Right renal cortex interstitium (tissue), 3 donors: ENCODE data around the gene KRTAP19-7. TPM values are rescaled to one million over a fixed set of nuclear protein-coding genes. Genes with fewer than 3 reads are reported as not detected.

Experiments
- DNase-seq, 3 donors: peaks; one replicate each; pipeline ENCODE4 v3.0.0-alpha.2; 2013; ENCODE audit warnings: low read depth in 3 of 3, low spot score in 2 of 3
- polyA plus RNA-seq, 3 donors: library from polyadenylated mRNA; unstranded; fragments of 120-200 nt; gene quantifications; one replicate each; pipeline ENCODE4 v1.2.1, GENCODE V29; 2013; ENCODE audit not compliant: insufficient read length in 3 of 3

Gene KRTAP19-7, protein sequence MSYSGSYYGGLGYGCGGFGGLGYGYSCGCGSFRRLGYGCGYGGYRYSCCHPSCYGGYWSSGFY
- polyA plus RNA-seq, result not detected

DNA sequence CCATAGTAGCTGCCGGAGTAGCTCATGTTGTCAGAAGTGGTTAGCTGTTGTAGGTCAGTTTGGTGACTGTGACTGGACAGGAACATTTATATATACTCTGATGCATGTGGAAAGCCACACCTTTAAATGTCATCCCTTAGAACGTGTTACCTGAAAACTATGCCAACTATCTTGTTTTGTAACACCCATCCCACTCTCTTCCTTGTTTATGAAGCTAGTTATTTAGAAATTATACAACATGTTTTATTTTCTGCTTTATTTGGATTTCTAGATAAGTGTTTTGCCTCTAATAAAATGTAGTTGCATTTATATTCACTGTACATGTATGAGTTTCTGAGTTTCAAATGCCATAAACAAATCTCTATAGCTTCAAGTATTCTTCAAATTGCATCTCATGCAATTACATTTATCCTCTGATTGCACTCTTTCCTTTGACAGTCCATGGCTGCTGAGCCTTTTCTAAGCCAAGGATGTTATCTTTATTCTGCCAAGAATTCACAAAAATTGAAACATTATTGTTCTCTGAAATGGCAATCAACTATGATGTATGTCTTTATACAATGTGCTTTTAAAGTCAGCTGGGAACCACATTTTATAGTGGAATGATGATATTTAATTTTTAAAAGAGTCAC, at the start of gene KRTAP19-7:
Gene KRTAP19-7 (minus strand): TSS at position 51 of the 632 bp plus-strand sequence. CDS start 25 bp downstream, at position 26.
- no peak for DNase-seq

DNA sequence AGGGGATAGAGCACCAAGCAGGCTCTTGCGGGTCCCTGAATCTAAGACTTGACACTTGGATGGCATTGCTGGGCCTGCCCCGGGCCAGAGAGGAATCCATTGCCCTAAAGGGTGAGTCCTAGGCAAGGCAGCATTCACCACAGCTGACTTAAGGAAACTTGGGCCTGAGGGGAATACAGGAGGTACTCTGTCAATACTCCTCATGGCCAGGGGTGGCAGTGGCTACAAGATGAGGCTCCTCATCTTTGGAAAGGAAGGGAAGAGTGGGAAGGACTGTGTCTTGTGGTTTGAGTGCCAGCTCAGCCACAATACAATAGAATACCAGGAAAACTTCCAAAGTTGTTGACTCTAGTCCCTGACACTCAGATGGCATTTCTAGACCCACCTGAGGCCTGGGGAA, 44.9 kb upstream of the KRTAP19-7 start:
- DNase-seq, result no peak

DNA sequence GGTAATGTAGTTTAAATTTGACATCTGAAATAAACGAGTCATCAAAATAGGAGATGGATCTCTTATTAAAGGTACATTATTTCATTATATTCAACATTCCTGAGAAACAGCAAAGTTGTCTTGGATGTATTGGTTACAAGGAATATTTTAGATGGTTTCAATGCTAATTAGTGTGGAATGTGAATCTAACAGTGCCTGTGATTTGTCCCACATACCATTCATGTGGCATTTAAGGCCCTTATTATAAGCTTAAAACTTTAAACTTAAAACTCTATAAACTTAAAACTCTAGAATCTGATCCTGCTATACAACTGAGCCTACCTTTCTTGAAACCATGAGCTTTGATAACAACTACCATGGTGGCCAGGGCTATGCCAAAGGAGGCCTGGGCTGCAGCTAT, 39.7 kb upstream of the KRTAP19-7 start, which contains the start of gene KRTAP22-1:
Gene KRTAP22-1 (plus strand): TSS at position 301 of the 400 bp plus-strand sequence.
- no peak for DNase-seq

DNA sequence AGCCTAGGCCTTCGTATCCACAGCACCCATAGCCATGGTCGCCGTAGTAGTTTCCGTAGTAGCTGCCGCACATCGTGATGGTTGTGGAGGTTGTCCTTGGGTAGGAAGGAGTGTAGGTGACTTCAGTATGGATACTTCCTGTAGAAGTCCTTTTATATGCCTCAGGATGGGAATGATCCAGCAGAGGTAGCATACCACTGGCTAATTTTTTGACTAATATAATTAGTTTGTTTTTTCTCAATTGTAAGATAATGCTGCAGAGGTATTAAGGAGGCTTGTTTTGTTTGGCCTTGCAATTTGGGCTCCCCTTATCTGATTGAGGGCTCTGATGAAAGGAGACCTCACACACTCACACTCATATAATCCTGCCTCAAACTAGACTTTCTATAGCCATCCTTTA, 37.7 kb upstream of the KRTAP19-7 start, which contains the start of gene KRTAP6-2:
Gene KRTAP6-2 (minus strand): TSS at position 101 of the 400 bp plus-strand sequence. CDS start 28 bp downstream, at position 73.
- DNase-seq, result no peak

DNA sequence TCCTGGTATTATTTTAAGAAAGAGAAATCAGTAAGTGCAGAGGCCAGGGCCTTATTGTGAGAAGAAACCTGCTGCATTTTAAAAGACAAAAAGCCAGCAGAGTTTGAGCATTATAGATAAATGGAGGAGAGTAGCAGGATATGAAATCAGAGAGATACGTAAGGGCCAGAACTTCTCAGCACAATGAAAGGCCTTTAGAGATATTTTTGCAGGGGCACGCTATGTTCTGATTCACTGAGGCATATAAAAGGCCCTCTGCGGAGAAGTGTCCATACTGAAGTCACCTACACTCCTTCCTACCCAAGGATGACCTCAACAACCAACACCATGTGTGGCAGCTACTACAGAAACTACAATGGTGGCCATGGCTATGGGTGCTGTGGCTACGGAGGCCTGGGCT, 31.0 kb upstream of the KRTAP19-7 start, which contains the start of gene KRTAP6-3:
Gene KRTAP6-3 (plus strand): TSS at position 301 of the 400 bp plus-strand sequence. CDS start 6 bp downstream, at position 307.
- no peak for DNase-seq

DNA sequence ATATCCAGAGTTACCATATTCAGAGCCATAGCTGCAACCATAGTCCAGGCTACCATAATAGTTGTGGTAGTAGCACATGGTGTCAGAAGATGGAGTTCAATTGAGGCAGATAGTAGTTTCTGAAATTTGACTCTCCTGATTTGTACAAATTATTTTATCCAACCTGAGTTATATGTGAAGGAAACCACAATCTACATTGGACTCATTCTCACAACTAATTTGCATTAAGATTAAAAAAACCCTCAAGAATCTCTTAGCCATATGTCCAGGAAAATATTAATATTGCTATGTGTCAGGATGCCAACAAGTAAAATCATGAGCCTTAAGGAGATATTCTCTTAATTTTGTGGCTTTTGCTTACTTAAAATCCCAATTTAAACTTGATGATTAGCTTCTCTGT, 29.2 kb upstream of the KRTAP19-7 start, which contains the start of gene KRTAP22-2:
Gene KRTAP22-2 (minus strand): TSS at position 101 of the 400 bp plus-strand sequence.
- DNase-seq, result no peak

DNA sequence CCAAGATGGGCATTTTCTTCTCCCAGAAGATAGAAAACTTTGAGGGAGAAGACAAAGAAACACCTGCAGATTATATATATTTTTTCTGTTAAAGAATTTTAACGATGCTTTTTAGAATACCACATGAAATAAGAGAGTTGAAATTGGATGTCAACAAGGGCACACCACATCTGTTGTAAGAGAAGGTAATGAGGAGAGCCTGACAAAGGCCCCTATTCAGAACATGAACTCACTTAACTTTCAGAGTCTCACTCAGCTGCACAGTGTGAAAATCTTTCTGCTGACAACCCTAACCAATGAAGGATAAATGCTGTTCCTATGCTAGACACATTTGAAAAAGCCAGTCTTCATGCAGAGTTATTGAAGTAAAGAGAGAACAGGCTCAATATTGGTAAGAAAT, 21.8 kb upstream of the KRTAP19-7 start:
- DNase-seq, result no peak

DNA sequence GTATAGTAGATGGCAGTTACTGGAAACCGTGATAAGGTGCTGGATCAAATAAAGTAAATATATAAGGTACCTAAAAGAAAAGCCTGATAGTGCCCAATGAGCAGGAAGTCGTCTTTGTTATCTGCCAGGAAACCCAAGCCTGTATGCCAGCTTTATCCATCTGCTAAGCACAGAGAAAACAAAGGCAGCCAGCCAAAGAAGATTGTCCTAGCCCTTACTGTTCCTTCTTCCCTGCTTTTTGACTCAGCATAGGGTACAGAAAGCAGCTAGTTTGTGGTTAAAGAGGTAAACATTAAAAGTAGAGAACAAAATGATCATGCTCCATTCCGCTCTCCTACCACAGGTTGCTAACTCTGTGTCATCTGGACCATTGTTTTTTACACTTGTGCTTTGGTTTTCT, 19.0 kb upstream of the KRTAP19-7 start:
- no peak for DNase-seq

DNA sequence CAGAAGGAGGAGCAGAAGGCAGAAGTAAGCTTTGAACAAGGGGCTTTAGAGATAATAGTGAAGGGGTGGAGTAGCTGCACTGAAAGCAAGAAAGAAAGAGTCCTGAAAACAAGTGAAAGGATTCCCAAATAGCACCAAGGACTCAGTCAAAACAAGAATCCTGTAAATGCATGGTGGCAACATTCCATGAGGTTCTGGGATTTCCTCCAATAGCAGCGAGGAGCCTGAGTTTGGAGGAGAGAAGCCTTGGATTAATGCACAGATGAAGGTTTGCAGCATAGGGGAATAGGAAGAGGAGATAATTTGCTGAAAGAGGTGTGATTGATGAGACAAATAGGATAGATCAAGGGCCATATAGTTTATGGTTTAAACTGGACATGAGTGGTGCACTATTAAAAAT, 18.2 kb upstream of the KRTAP19-7 start:
- no peak for DNase-seq

DNA sequence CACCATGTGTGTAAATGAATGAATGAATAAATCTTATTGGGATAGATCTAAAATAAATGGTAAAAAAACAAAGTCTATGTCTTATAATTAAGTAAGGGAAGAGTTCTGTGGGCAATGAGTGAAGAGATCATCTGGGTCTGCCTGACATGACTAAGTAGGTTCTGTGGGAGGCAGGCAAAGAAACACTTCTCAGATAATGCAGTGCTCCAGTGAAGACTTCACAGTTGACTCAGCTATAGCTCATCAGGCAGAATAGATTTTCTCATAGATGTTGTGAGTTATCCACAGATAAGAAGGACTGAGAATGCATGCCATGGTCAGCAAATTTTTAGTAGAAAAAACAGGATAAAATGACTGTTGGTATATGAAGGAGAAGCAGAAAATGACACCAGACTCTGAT, 16.7 kb upstream of the KRTAP19-7 start:
- no peak for DNase-seq

DNA sequence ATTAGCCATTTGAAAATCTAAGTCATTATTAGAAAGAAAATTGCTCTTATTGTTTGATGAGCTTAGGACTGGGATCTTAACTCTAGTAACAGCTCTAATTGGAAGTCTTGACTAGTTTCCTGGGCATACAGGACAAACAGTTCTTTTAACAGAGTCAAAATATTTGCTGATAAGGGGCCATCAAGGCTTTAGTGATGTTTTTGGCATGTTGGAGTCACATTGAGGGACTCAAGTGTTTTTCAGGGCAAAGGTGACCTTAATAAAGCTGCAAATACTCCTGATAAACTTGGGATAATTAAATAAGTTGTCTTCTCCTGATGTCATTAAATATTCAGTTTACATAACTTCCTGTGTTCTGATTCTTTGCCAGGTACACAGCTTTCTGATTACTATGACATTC, 6.5 kb upstream of the KRTAP19-7 start:
- no peak for DNase-seq

DNA sequence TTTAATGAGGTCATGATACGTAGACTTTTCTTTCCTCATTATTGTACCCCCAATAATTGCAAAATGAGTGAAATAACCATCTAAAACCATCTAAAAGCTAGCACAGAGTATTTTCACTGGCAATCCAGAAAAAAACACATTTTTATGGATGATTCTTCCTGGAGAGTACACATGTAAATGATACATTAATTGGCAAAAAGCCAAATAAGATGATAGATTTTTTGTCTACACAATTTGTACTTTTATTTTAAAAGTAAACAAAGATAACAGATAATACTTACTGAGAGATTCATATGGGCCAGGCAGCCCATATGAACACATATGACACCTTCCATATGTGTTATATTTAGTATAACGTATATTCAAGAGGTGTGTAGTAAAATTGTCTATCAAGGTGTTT, 2.5 kb upstream of the KRTAP19-7 start:
- no peak for DNase-seq

DNA sequence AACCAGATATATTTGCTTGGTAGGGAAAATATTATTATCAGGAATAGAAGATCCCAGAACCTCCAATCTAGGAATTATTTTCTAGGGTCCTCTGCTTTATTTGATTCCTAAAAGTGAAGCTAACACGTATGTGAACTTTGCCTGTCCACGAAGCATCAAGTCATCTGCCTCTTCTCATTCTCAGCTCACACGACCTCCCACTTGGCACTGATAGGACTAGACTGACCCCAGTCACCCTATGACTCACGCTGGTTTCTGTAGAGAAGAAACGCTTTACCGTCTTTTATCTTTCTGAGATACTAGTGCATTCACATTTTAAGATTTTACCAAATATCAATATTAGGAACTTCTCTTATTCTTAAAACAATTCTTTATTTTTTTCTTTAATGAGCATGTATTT, 2.0 kb upstream of the KRTAP19-7 start:
- no peak for DNase-seq

DNA sequence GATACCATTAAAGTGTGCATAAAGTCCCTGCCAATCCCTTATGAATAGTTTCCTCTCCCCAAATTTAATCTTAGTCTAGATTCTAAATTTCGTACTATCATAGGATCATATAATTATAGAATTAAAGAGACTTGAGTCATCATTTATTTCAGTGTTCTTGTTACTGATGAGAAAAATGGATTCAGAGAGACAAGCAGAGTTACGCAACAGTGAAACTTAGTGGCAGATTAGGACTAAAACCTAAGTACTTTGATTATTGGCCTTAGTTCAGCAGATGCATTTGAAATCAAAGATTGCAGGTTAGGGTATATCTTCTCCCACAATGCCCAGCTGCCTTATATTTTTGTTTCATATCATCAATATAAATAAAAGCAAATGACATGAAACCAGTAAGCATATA, 843 bp upstream of the KRTAP19-7 start:
- DNase-seq, result no peak

DNA sequence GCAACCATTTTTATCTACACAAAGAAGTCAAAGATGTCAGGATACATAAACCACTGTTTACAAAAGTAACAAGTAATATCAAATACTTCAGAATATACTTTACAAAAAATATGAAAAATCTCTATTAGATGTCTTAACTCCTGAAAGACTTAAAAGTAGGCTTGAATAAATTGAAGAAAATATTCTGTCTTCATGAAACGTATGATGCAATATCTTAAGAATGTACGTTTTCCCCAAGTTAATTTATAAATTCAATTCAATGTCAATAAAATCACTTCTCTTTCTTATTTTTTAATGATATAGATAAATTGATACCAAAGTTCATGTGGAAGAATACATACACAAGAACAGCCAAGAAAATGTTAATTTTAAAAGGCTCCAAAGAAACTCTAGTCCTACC, 6.0 kb downstream of the KRTAP19-7 start:
- DNase-seq, result no peak

DNA sequence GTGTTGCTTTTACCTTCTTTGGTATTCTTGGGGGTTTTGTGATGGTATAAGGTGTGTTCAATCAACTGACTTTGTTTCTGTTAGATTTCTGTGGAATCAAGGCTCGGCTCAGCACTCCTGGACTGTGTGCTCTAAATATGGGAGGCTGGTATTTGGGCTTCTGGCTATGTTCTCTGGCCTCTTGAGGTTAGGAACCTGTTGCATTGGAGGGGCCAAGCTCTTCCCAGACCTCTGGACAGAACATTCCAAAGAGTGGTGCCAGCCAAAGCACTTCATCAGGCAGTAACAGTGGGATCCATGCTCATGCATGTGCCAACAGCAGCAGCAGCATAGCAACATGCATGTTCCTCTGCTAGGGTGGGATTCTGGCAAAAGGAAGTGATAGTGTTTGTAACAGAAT, 8.3 kb downstream of the KRTAP19-7 start:
- DNase-seq, result no peak

DNA sequence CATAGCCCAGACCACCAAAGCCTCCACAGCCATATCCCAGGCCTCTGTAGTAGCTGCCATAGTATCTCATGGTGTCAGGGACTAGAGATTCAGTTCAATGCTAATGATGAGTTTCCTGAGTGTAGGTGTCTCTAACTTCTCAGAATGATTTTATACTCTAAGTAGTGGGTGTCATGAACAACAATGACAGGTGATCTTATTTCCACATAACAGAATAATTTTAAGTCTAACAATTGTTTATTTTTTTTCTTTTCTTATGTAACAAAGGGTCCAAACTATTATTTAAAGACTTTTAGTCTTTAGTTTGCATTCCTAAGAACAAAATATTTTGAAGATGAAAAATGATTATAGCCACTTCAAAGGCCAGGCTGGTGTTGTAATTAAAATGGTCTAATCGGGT, 19.4 kb downstream of the KRTAP19-7 start, which contains the start of gene KRTAP19-6:
Gene KRTAP19-6 (minus strand): TSS at position 101 of the 400 bp plus-strand sequence. CDS start 31 bp downstream, at position 70.
- DNase-seq, result no peak

DNA sequence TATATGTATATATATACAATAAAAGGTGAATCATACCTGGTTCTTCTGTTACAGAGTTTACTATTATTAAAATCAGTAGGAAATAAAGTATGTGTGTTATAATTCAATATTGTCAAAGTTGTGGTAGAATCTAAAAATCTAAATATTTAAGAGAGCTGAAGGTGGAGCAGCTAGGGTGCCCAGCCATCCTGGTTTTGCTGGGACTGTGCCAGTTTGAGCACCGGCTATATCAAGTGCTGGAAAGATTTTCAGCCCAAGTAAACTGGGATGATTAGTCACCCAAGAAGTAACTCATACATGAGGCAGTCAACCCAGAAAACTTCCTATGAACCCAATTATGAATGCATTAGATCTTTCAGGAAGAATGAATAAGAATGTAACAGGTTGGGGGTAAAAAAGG, 42.2 kb downstream of the KRTAP19-7 start:
- no peak for DNase-seq

DNA sequence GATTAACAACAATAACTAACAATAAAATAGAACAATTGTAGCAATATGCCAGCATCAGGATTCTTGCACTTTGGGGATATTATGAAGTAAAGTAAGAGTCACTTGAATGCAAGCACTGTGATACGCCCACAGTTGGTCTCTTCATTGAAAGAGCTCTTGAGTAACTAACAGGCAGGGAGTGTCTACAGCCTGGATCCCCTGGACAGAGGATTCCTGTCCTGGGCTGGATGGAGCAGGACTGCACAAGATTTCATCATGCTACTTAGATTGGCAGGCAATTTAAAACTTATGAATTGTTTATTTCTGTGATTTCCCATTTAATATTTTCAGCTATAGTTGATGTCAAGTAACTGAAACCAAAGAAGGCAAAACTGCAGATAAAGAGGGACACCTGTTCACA, 45.4 kb downstream of the KRTAP19-7 start:
- DNase-seq, result no peak
